Activated B cell treated with CpG ODN at 0.5 μM for 24 hours (primary cell): ENCODE results near the gene NKAIN2. TPM values are rescaled to one million over a fixed set of nuclear protein-coding genes. Genes with fewer than 3 reads are reported as not detected.

Experiments used
- ATAC-seq: fragments of 200-7000 bp; cut with Tn5 transposase; one replicate; pipeline ENCODE4 v1.10.0; 2021; ENCODE audit warnings: low read depth, mild to moderate bottlenecking, moderate library complexity
- CTCF ChIA-PET: fragments of 350-600 bp; sonication (Branson Sonifier 250); formaldehyde crosslinking; loops from one replicate; lab custom pipeline; 2021; ENCODE audit warnings: antibody characterized with exemption; lab: Charles Lee
- POLR2A ChIA-PET: fragments of 350-600 bp; sonication (Branson Sonifier 250); formaldehyde crosslinking; loops from one replicate; lab custom pipeline; 2021; ENCODE audit warnings: antibody characterized with exemption; lab: Charles Lee
- DNase-seq: peaks from one replicate; pipeline ENCODE4 v3.0.0; 2022
- H3K27ac Mint-ChIP-seq: one replicate; pipeline ENCODE4 v1.8.0; 2020; ENCODE audit warnings: mixed read lengths
- H3K27me3 Mint-ChIP-seq: one replicate; pipeline ENCODE4 v1.8.0; 2021; ENCODE audit warnings: mixed read lengths
- H3K36me3 Mint-ChIP-seq: one replicate; pipeline ENCODE4 v1.8.0; 2021; ENCODE audit warnings: low read depth, mixed read lengths
- H3K4me1 Mint-ChIP-seq: one replicate; pipeline ENCODE4 v1.8.0; 2021; ENCODE audit warnings: mixed read lengths
- H3K4me3 Mint-ChIP-seq: one replicate; pipeline ENCODE4 v1.8.0; 2020; ENCODE audit warnings: mild to moderate bottlenecking, mixed read lengths
- H3K9me3 Mint-ChIP-seq: one replicate; pipeline ENCODE4 v1.8.0; 2020; ENCODE audit warnings: mixed read lengths
- CTCF ChIP-seq: fragments of 200-600 bp; IDR thresholded peaks from one replicate; pipeline ENCODE4 v1.8.0; 2022; ENCODE audit warnings: antibody characterized with exemption, mild to moderate bottlenecking
- intact Hi-C: fragments of 100-400 bp; cut with micrococcal nuclease; formaldehyde crosslinking; loops from one replicate; pipeline ENCODE4 v1.15.1; 2024
- total RNA-seq: library from RNA; stranded (reverse); gene quantifications from 2 replicates; pipeline ENCODE4 v1.2.3, GENCODE V29; 2022

NKAIN2 gene
- total RNA-seq, 1 donor from 2014 or later: not detected

GRCh38 chr6:124742971-124743370, 939.3 kb downstream of the NKAIN2 start:
- ChIA-PET POLR2A (no interaction called here), CTCF (no interaction called here)
- intact Hi-C loops: no loop called here
- Mint-ChIP-seq H3K27me3 (no peaks in the 10 kb centered on the region), H3K4me1 (no peaks in the 10 kb centered on the region), H3K4me3 (no peak overlapping the region), H3K9me3 (no peaks in the 10 kb centered on the region), H3K27ac (no peak overlapping the region), H3K36me3 (no peaks in the 10 kb centered on the region)
- no peak for TF ChIP-seq CTCF
- no peak for ATAC-seq
- DNase-seq: no peak

GRCh38 chr6:124743420-124743819, 939.8 kb downstream of the NKAIN2 start:
- ATAC-seq: no peak
- DNase-seq: no peak
- TF ChIP-seq CTCF: no peak
- Mint-ChIP-seq H3K36me3 (no peaks in the 10 kb centered on the region), H3K9me3 (no peaks in the 10 kb centered on the region), H3K27ac (no peak overlapping the region), H3K4me1 (no peaks in the 10 kb centered on the region), H3K27me3 (no peaks in the 10 kb centered on the region), H3K4me3 (no peak overlapping the region)
- ChIA-PET POLR2A (no interaction called here), CTCF (no interaction called here)
- intact Hi-C loops: no loop called here

GRCh38 chr6:124747349-124747748, 943.7 kb downstream of the NKAIN2 start:
- no peak overlapping the region for H3K4me3 Mint-ChIP-seq
- no peaks in the 10 kb centered on the region for H3K36me3 Mint-ChIP-seq
- TF ChIP-seq CTCF: no peak
- H3K27ac Mint-ChIP-seq: no peak overlapping the region
- CTCF ChIA-PET: no interaction called here
- no peaks in the 10 kb centered on the region for H3K9me3 Mint-ChIP-seq
- DNase-seq (no peak), ATAC-seq (no peak)
- no peaks in the 10 kb centered on the region for H3K27me3 Mint-ChIP-seq
- intact Hi-C loops: no loop called here
- no peaks in the 10 kb centered on the region for H3K4me1 Mint-ChIP-seq
- POLR2A ChIA-PET: no interaction called here

- CTCF ChIA-PET: no interaction called here
- Mint-ChIP-seq H3K9me3 (no peaks in the 10 kb centered on the region), H3K27ac (no peak overlapping the region), H3K4me1 (no peaks in the 10 kb centered on the region), H3K27me3 (no peaks in the 10 kb centered on the region), H3K36me3 (no peaks in the 10 kb centered on the region), H3K4me3 (no peak overlapping the region)
- ATAC-seq (no peak), DNase-seq (no peak)
- TF ChIP-seq CTCF: no peak
- intact Hi-C loops: no loop called here
- POLR2A ChIA-PET: no interaction called here
Observed at GRCh38 chr6:124748778-124749177, 945.1 kb downstream of the NKAIN2 start.

GRCh38 chr6:124753001-124753400, 949.3 kb downstream of the NKAIN2 start:
- Mint-ChIP-seq H3K4me3 (no peak overlapping the region), H3K27me3 (no peaks in the 10 kb centered on the region)

More at GRCh38 chr6:124753001-124753400, 949.3 kb downstream of the NKAIN2 start:
- Mint-ChIP-seq H3K27ac (no peak overlapping the region), H3K36me3 (no peaks in the 10 kb centered on the region), H3K4me1 (no peaks in the 10 kb centered on the region), H3K9me3 (peaks cover 4% of the 10 kb centered on the region)
- CTCF ChIA-PET: no interaction called here
- POLR2A ChIA-PET: no interaction called here
- ATAC-seq (no peak), DNase-seq (no peak)
- intact Hi-C loops: no loop called here
- TF ChIP-seq CTCF: no peak
